GM11168 (cell line): ENCODE data around the gene ABCA1.
"Not testable (repeated sequence)": the region's sequence is repeated elsewhere in the genome, so short reads cannot be mapped to it uniquely, and the experiment has no call there.

ENCODE experiments used
- in situ Hi-C: fragments of 300-500 bp; cut with MboI; formaldehyde crosslinking; loops from one replicate; pipeline ENCODE4 v1.12.0; 2022; ENCODE audit warnings: low sequenced_read_pairs; ENCODE audit not compliant: unreplicated experiment

ABCA1 gene

DNA sequence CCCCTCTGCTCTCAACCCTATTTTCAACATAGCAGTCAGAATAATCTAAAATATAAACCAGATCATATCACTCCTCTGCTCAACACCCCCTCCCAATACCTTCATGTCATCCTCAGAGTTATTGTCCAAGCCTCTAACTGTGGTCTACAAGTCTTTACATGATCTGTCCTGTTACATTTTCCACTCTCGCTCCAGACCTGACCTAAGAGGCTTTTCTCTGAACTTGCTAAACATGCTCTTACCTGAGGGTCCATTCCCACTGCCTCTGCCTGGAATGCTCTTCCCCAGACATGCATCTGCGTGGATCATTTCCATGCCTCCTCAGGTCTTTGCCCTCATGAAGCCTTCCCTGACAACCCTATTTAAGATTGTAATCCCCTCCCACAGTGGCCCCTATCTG, 152.0 kb downstream of the ABCA1 start:
- in situ Hi-C loops: loop anchor here (25.0 kb wide), 1 partner anchor 636 kb away; no protein-coding TSS in a partner anchor

DNA sequence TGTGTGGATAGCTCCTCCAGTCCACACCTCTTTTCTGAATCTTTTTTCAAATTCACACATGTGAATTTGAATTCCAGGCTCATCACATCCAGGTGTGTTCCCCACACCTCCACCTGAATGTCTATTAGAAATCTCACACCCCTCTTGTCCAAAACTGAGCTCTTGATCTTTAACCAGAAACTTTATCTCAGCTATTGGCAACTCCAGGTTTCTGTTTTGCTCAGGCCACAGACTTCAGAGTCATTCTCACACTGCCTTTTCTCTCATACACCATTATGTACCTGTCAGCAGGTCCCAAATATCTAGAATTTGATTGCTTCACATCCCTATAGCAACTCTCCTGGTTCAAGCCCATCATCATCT, 152.4 kb downstream of the ABCA1 start:
- in situ Hi-C loops: loop anchor here (25.0 kb wide), 1 partner anchor 637 kb away; no protein-coding TSS in a partner anchor

DNA sequence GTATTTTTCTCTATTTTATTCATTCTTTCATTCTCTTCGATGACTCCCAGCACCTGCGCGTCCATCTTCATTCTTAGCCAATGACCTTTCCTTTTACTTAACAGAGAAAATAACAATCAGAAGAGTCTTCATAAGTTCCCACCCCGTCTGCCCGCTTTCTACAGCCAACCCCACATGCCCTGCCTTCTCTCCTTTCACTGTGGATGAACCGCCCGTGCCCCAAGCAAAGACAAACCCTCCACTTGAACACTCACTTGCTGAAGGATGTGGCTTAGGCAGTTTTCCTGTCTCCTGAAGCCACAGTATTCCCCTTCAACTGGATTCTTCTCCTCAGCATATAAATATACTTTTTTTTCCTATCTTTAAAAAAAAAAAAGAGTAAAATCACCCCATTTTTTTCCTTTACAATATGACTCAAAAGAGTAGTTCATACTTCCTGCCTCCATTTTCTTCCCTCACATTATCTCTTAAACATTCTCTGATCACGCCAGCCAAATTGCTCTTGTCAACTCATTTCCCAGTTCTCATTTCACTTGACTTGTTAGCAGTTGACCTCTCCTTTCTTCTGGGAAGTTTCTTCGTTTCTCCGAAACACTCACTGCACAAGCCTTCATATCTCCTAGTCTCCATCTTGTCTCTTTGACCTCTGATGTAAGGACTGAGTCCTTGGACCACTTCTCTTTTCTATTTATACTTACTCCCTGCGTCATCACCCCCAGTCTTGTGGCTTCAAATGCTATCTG, 153.0 kb downstream of the ABCA1 start:
- in situ Hi-C loops: loop anchor here (25.0 kb wide), 1 partner anchor 637 kb away; no protein-coding TSS in a partner anchor

DNA sequence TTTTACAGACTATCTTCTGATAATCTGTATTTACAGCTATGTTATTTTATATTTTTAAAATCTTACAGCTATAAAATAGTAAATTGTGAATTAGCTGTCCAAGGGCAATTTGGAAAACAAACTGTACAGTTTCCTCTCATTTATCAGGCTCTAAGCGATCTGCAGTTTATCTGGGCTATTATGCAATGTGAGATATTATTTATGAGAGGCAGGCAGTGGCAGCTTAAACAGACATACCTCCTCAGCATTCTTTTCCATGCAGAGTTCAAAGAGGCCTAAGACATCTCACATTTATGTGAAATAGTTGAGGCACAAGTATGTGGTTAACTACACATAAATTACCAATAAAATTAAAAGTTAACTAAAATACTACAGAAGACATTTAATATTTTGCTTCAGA, 153.8 kb downstream of the ABCA1 start:
- in situ Hi-C loops: no loop called here

DNA sequence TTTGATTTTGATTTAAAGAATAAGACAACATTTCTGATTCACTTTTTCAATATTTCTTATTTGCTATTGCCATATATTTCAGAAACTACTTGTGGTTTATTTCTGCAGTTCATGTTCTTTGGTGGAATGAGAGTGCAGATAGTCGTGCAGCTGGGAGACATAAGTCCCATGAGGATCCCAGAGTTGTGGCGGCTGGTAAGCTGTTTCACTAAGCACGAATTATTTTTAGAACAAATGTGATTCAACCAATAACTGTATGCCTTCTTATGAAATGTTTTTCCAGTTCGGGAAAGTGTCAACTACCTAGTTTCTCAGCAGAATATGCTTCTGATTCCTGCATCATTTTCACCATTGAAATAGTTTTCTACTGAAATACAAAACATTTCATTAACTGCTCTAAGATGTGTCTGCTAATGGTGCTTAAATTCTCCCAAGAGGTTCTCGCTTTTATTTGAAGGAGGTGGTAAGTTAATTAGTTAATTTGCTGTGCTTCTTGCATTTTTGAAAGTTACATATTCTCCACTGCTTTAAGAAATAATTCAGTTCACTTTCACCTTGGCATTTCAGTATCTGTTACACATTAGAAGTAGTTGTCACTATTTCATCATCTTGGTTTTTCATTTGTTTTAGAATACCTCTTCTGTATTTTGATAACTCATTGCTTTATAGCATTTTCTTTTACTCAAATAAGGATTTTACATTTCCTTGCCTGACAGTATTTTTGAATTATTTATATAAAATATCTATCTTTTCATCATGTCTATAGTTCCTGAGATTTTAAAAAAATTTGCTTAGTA, 155.0 kb downstream of the ABCA1 start:
- in situ Hi-C loops: no loop called here

DNA sequence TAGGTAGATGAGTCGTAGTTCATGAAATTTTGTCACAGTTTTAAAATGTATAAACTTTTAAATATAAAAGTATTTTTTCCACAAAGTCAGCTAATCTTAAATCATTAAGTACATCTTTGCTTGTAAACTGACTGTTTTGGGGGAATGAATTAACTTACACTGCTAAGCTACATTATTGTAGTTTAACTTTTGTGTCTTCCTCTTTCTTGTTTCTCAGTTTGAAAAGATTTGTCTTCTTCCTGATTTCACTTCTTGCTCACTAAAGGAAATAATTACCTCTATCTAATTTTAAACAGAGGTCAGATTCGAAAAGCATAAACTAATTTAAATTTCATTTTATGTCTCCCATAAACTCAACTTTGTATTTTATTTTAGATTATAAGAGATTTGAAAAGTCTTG, 158.3 kb downstream of the ABCA1 start:
- in situ Hi-C loops: no loop called here

DNA sequence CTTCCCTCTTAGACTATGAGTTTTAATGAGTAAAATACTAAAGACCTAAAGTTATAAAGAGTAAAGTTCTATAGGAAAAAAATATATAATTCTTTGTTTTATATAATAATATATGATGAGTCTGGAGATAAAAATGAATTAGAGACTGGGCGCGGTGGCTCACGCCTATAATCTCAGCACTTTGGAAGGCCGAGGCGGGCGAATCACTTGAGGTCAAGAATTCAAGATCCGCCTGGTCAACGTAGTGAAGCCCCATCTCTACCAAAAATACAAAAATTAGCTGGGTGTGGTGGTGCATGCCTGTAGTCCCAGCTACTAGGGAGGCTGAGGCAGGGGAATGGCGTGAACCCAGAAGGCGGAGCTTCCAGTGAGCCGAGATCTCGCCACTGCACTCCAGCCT, 158.9 kb downstream of the ABCA1 start:
- in situ Hi-C loops: not testable (repeated sequence)

DNA sequence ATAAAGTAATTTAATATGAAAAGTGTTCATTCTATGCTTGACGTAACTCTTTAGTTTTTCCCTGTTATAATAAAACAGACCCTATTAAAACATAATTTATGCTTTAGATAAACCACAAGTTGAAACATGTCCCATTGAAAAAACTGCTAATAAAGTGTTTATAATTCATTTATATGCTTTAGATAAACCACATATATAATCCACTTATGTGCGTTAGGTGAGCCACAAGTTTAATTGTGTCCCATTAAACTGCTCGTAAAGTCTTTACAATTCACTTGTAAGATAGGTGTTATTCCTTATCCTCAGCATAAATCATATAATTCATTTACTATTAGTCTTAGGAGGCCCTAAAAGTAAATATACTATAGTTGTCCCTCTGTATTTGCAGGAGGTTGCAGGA, 160.4 kb downstream of the ABCA1 start:
- in situ Hi-C loops: no loop called here

DNA sequence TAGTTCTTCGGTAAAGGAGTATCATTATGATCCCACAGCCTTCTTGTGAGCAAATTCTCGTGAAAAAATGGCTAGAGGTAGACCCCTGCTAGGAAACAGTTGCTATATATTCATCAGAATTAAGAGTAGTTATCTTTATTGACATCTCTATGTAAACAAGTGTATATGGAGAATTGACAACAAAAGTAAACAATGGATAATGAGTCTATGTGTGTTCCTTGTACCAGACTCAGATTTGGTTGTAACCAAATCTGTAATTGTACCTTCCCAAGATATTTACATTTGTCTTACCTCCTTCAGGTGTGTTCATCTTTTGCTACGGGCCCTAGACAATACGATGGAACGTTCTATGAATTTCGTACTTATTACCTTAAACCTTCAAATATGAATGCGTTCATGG, 161.9 kb downstream of the ABCA1 start:
- in situ Hi-C loops: no loop called here

DNA sequence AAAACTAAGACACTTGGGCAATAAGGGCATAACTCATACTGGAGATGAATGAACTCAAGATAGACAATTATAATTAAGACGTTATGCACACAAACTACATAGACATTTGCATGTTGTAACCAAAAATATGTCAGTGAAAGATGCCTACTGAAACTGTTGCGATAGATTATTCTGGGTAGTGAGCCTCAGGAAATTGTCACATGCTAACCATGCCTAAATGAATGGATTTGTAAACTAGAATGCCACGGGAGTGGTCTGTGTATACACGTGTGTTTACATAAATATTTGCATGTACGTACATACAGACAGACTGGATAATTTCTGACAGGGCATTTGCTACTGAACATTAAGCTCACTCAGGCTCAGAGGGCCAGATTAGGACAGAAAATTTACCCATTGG, 162.8 kb downstream of the ABCA1 start:
- in situ Hi-C loops: no loop called here

DNA sequence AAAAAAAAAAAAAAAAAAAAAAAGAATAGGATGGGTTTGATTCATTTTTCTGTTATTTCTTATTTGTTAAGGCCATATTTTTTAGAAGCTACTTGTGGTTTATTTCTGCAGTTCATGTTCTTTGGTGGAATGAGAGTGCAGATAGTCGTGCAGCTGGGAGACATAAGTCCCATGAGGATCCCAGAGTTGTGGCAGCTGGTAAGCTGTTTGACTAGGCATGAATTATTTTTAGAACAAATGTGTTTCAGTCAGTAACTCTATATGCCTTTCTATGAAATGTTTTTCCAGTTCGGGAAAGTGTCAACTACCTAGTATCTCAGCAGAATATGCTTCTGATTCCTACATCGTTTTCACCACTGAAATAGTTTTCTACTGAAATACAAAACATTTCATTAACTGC, 169.0 kb downstream of the ABCA1 start:
- in situ Hi-C loops: no loop called here

DNA sequence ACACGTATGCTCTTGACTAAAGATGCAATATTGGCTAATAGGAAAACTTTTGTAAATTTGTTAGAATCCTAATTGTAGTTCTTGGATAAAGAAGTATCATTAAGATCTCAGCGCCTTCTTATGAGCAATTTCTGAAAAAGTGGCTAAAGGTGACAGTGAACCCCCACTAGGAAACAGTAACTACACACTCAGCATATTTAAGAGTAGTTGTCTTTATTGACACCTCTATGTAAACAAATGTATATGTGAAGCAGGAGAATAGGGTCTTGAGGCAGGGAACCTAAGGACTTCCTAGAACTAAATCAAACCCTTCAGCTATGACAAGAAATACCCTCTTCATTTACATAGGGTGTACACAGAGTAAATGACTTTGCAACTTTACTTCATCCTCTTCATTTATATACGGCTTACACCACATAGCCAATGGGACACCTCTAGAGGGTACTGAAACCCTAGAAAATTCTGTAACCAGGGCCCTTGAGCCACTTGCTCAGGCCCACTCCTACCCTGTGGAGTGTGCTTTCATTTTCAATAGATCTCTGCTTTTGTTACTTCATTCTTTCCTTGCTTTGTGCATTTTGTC, 177.7 kb downstream of the ABCA1 start:
- in situ Hi-C loops: no loop called here

DNA sequence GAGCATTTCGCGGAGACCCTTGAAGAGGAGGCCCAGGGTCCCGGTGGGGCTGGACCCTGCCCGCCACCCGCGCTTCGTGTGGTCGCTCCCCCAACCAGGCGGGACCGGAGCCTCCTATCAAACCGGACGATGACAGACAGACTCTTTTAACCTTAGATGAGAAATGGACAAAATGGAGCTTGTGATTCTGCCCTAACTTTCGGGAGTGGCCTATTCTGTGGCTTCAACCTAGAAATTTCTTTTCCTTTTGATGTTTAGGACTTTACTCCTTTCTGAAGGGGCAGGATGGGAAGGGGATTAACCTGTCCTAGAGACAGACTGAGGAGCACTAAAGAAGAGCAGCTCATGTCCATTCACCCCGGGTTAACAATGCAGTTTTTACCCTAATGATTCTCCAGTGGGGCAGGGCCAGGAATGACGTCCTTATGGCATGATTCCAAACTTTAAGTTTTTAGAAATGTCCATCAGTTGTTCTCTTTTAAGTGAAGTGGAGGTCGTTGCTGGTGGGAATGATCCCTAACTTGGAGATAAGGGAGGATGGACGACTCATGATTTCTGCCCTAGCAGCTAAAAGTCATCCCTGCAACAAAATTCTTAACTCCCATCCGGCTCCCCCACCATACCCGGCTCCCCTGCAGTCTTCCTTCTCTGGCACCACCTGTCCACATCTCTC, 179.5 kb downstream of the ABCA1 start:
- in situ Hi-C loops: loop anchor here (25.0 kb wide), 1 partner anchor 561 kb away; no protein-coding TSS in a partner anchor

DNA sequence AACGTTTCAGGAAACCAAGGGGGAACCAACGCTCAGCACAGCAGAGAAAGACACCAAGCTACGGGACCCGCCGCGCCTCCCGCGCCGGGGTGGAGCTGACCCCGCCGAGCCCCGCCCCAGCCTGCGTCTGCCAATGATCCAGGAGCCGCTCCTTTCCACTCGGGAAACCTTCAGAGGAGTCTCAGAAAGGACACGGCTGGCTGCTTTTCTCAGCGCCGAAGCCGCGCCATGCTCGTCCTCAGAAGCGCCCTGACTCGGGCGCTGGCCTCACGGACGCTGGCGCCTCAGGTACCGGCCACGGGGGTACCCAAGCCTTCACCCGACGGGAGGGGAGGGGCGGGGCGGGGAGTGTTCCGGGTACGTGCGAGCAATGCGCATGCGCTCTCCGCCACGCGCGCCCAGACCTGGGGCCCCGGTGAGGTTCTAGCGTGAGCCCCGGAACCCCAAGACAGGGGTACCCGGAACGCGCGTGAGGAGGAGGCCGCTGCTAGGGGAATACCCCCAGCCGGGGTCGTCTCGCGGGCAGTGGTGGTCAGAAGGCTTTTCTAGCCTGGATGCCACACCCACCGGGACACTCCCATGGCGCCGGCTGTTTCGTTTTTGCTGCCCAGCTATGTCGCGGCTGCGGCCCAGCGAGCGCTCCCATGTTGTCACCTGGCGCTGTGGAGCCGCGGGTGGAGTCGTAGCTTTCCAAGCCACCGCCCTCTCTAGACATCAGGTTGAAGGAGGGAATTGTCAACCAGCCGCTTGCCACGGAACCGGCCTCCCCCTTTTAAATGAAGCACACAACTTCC, 180.2 kb downstream of the ABCA1 start, which contains the start of gene NIPSNAP3A:
NIPSNAP3A (plus strand) TSS at position 119 of the 794 bp plus-strand sequence; CDS start at position 229, 110 bp downstream.
- in situ Hi-C loops: loop anchor here (25.0 kb wide), 1 partner anchor 560 kb away; no protein-coding TSS in a partner anchor

DNA sequence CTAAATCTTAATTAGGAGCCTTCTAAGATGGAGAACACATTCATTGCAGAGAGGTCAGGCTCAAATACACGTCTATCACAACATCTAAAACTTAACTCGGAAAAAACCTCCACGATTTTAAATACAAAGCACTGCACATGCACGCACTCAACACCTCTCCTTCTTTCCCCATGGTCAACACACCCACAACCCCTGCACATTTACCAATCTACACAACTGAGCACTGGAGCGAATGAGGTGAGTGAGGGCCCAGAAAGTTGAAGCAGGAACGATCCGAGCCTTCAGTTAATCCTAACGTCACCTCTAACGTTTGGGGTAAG, 180.8 kb downstream of the ABCA1 start:
- in situ Hi-C loops: loop anchor here (25.0 kb wide), 1 partner anchor 560 kb away; no protein-coding TSS in a partner anchor

DNA sequence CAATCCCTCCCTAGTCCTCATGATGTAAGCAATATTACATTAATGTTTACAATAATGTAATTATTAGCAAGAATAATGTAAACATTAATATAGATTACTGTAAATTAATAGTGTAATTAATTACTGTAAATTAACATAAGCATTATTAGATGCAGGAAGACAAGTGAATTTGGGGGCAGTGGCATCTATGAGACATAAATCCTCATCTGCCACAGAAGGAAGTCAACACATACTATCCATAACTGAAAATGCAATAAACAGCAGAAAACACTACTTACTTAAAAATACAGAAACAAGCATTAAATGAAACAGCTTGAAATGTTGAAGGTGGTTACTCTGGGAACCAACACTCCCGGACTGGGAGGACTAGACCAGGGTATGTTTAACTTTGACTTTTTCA, 181.2 kb downstream of the ABCA1 start:
- in situ Hi-C loops: loop anchor here (25.0 kb wide), 1 partner anchor 559 kb away; no protein-coding TSS in a partner anchor

DNA sequence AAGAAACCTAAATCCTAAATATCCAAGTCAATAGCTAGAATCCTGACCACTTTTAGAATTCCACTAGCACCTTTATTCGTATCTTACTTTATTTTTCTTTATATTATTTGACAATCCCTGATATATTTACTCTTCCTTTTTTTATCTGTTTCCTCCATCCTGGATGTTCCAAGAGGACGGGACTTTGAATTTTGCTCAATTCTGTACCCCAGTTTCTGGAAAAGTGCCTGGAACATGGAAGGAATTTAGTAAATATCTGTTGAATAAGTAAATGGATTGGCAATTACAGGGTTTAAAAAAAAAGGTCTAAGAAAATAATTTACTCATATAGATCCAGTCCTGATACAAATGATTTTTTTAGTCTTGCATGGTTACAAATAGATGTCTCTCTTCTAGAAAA, 181.7 kb downstream of the ABCA1 start:
- in situ Hi-C loops: loop anchor here (25.0 kb wide), 1 partner anchor 559 kb away; no protein-coding TSS in a partner anchor

DNA sequence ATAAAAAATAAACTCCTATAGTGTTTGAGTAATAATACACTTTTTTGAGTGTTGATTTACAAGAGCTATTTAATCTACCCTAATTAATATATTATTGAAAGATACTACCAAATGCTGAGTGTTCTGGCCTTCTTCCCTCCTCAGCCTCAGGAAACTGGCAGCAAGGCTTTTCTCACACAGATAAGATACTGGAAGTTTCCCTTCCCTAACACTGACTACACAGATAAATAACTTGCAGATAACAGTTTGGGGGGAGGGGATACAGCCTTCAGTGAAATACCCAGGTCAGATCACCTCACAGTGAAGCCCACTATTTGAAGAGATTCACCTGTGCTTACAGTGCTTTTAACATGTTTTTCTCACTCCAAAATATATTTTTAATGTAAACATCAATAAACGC, 182.1 kb downstream of the ABCA1 start:
- in situ Hi-C loops: loop anchor here (25.0 kb wide), 1 partner anchor 559 kb away; no protein-coding TSS in a partner anchor

DNA sequence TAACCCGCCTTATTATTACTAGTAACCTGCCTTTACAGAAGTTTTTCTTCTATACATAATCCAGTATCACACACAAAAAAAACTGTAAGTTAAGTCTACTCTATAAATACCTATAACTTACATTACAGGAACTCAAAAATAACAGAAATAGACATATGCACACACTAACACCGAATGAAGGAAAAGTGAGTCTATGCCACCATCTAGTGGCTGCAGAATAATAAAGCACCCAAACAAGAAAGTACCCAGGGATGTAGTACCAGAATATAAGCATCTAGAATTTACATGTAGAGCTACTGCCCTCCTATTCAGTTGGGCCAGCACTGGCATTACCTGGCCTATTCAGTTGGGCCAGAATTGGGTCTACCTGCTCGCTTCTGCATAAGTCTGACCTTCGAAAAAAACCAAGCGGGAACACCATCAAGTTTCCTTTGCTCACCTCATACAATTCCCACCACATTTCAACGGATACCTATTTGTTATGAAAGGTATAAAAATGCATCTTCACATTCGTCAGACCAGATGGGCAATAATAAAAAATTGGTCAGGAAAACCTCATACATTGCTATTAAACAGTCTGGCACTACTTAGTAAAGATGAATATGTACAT, 184.5 kb downstream of the ABCA1 start:
- in situ Hi-C loops: loop anchor here (25.0 kb wide), 1 partner anchor 556 kb away; no protein-coding TSS in a partner anchor
